G401 (cell line): ENCODE data around the gene AS3MT. TPM values are rescaled to one million over a fixed set of nuclear protein-coding genes. Genes with fewer than 3 reads are reported as not detected.
"Not testable (repeated sequence)": the region's sequence is repeated elsewhere in the genome, so short reads cannot be mapped to it uniquely, and the experiment has no call there.

ENCODE experiments used
- DNase-seq: peaks from one replicate; pipeline ENCODE4 v3.0.0-alpha.2; 2015; ENCODE audit warnings: low spot score
- in situ Hi-C: cut with HindIII; loops from 2 replicates; pipeline ENCODE4 v1.10.0; 2016; ENCODE audit warnings: low sequenced_read_pairs, mixed read lengths
- total RNA-seq: library from RNA; depleted of rRNA; stranded (reverse); fragments of >200 nt; shearing (Covaris generic); gene quantifications from 2 replicates; pipeline ENCODE4 v1.2.3, GENCODE V29; 2014

Gene AS3MT
- total RNA-seq, 1 experiment from 2014 or later, result 1.4 TPM

- in situ Hi-C loops, result no loop called here
- no peak for DNase-seq
Observed at GRCh38 chr10:102850025-102850518, 19.2 kb upstream of the AS3MT start.

- in situ Hi-C loops, DNase-seq: not testable (repeated sequence)
Observed at GRCh38 chr10:102853237-102853636, 16.0 kb upstream of the AS3MT start.

GRCh38 chr10:102855731-102856436 lies 13.4 kb upstream of the AS3MT start:
- DNase-seq, in situ Hi-C loops: not testable (repeated sequence)

GRCh38 chr10:102856758-102857424 lies 12.4 kb upstream of the AS3MT start:
- no peak for DNase-seq
- in situ Hi-C loops, result no loop called here

- in situ Hi-C loops, result no loop called here
- no peak for DNase-seq
Observed at GRCh38 chr10:102859911-102860310, 9.4 kb upstream of the AS3MT start.

- DNase-seq, result no peak
- in situ Hi-C loops, result no loop called here
Observed at GRCh38 chr10:102863660-102864059, 5.6 kb upstream of the AS3MT start.

- in situ Hi-C loops, result no loop called here
- no peak for DNase-seq
Observed at GRCh38 chr10:102865620-102866019, 3.6 kb upstream of the AS3MT start.

- in situ Hi-C loops, result no loop called here
- peak; percentile 36 for DNase-seq
Observed at GRCh38 chr10:102868911-102869257, 386 bp upstream of the AS3MT start.

GRCh38 chr10:102870221-102870620 lies 951 bp downstream of the AS3MT start:
- DNase-seq, result no peak
- in situ Hi-C loops, result no loop called here

GRCh38 chr10:102872163-102872562 lies 2.9 kb downstream of the AS3MT start:
- in situ Hi-C loops, result no loop called here
- no peak for DNase-seq

- DNase-seq, result no peak
- in situ Hi-C loops, result no loop called here
Observed at GRCh38 chr10:102876747-102877153, 7.5 kb downstream of the AS3MT start.

- in situ Hi-C loops, result no loop called here
- no peak for DNase-seq
Observed at GRCh38 chr10:102878629-102879028, 9.4 kb downstream of the AS3MT start.

GRCh38 chr10:102880256-102880655 lies 11.0 kb downstream of the AS3MT start:
- in situ Hi-C loops, result no loop called here
- no peak for DNase-seq

GRCh38 chr10:102888048-102888447 lies 18.8 kb downstream of the AS3MT start:
- no peak for DNase-seq
- in situ Hi-C loops, result no loop called here

GRCh38 chr10:102894466-102895213 lies 25.4 kb downstream of the AS3MT start:
- no peak for DNase-seq
- in situ Hi-C loops, result no loop called here

- DNase-seq, result no peak
- in situ Hi-C loops, result no loop called here
Observed at GRCh38 chr10:102900006-102900405, 30.7 kb downstream of the AS3MT start.

- DNase-seq, result no peak
- in situ Hi-C loops, result no loop called here
Observed at GRCh38 chr10:102904346-102904745, 35.1 kb downstream of the AS3MT start.

GRCh38 chr10:102906507-102906906 lies 37.2 kb downstream of the AS3MT start:
- in situ Hi-C loops, result no loop called here
- no peak for DNase-seq

GRCh38 chr10:102914781-102915180 lies 45.5 kb downstream of the AS3MT start:
- in situ Hi-C loops, result no loop called here
- no peak for DNase-seq

- no peak for DNase-seq
- in situ Hi-C loops, result no loop called here
Observed at GRCh38 chr10:102916173-102916572, 46.9 kb downstream of the AS3MT start.
